NT2/D1 (cell line): ENCODE data around the gene GPC6.

Source experiments
- DNase-seq: peaks from one replicate; pipeline ENCODE4 v3.0.0-alpha.2; 2011; ENCODE audit warnings: low read depth, low spot score
- H3K27me3 ChIP-seq: 2 replicates; pipeline ENCODE4 v1.6.0; 2011; ENCODE audit warnings: mild to moderate bottlenecking; ENCODE audit not compliant: insufficient read length, insufficient read depth
- H3K36me3 ChIP-seq: 2 replicates; pipeline ENCODE4 v1.6.1; 2011; ENCODE audit warnings: mild to moderate bottlenecking, low read length, mixed read lengths; ENCODE audit not compliant: insufficient read depth, insufficient read length
- H3K4me1 ChIP-seq: 2 replicates; pipeline ENCODE4 v1.5.1; 2011; ENCODE audit not compliant: insufficient read depth, insufficient read length
- H3K4me3 ChIP-seq: 2 replicates; pipeline ENCODE4 v1.5.1; 2011; ENCODE audit warnings: low read depth; ENCODE audit not compliant: insufficient read length
- H3K9ac ChIP-seq: 2 replicates; pipeline ENCODE4 v1.6.0; 2011; ENCODE audit warnings: low read depth; ENCODE audit not compliant: insufficient read length
- H3K9me3 ChIP-seq: 2 replicates; pipeline ENCODE4 v1.5.1; 2011; ENCODE audit warnings: mild to moderate bottlenecking, low read length; ENCODE audit not compliant: insufficient read depth
- SUZ12 ChIP-seq: IDR thresholded peaks from 2 replicates; pipeline ENCODE4 v1.6.1; 2011; ENCODE audit not compliant: insufficient read length, insufficient read depth; ENCODE audit errors: extremely low read depth
- YY1 ChIP-seq: IDR thresholded peaks from 2 replicates; pipeline ENCODE4 v1.6.1; 2011; ENCODE audit not compliant: insufficient read length, insufficient read depth
- ZNF274 ChIP-seq: IDR thresholded peaks from 2 replicates; pipeline ENCODE4 v1.6.1; 2011; ENCODE audit warnings: mild to moderate bottlenecking, low read depth, low read length

The GPC6 gene

DNA sequence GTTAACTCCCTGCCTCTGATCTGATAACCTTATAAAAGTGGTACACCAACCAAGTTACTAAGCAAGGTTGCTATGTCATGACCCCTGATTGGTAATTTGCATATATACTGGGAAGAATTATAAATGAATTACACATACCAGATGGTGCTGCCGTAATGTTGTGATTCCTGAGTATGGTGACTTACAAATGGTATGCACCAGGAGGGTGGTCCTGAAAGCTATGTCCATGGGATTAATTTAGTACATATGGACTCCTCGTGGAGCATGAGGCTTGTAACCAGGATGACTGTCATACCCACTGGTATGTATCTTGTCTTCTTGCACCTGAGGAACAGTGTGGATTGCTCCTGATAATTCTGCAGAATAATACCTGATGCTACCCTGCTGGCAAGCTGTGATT is 240.6 kb downstream of the GPC6 start:
- peaks cover 2% of the 10 kb centered on the region for H3K9me3 ChIP-seq
- no peak for TF ChIP-seq ZNF274
- TF ChIP-seq SUZ12: no peak
- TF ChIP-seq YY1: no peak
- no peak for DNase-seq
- H3K36me3 ChIP-seq: no peaks in the 10 kb centered on the region
- no peak overlapping the region for H3K4me3 ChIP-seq
- H3K4me1 ChIP-seq: no peaks in the 10 kb centered on the region
- H3K9ac ChIP-seq: no peak overlapping the region
- H3K27me3 ChIP-seq: no peaks in the 10 kb centered on the region

DNA sequence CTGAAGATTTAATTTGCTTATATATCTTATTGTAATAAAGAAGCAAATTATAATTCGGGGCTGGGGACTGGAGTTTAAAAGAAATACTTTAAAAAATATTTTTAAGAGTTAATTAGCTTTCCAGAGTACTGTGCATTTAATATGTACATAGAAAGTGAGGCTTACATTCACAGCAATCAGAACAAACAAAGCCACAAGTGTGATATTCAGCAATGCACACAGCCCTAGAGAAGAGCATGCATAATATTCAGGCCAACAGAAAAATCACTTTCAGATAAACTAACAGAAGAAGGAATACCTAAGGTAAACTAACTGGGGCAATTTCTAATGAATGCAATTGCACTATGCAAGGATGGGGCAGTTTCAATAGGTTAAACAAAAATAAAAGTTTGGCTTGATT is 241.8 kb downstream of the GPC6 start:
- Histone ChIP-seq H3K36me3 (no peaks in the 10 kb centered on the region), H3K9ac (no peak overlapping the region), H3K9me3 (peaks cover 12% of the 10 kb centered on the region), H3K4me1 (no peaks in the 10 kb centered on the region), H3K27me3 (no peaks in the 10 kb centered on the region), H3K4me3 (no peak overlapping the region)
- TF ChIP-seq YY1 (no peak), ZNF274 (no peak), SUZ12 (no peak)
- no peak for DNase-seq

DNA sequence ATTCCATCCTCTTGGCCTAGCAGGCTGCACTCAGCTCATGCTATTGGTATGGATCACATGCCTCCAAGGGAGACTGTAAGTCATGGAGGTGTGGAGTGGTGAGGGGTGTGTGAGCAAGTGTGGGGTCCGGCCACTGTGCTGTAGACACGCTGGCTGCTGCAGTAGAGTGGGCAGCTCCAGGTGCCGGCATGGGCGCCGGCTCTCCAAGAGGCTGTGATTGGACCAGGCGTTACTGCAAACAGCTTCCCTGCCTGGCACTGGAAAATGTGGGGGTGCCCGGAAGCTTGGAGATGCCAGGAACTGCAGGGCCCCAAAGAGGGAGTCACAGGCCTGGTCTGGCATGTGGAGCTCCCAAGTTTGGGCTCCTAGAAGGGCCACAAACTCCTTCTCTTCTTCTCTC is 245.7 kb downstream of the GPC6 start:
- no peaks in the 10 kb centered on the region for H3K4me1 ChIP-seq
- H3K27me3 ChIP-seq: no peaks in the 10 kb centered on the region
- no peak overlapping the region for H3K9ac ChIP-seq
- no peaks in the 10 kb centered on the region for H3K36me3 ChIP-seq
- H3K9me3 ChIP-seq: peaks cover 12% of the 10 kb centered on the region
- no peak overlapping the region for H3K4me3 ChIP-seq
- TF ChIP-seq YY1 (no peak), SUZ12 (no peak), ZNF274 (no peak)
- DNase-seq: no peak

DNA sequence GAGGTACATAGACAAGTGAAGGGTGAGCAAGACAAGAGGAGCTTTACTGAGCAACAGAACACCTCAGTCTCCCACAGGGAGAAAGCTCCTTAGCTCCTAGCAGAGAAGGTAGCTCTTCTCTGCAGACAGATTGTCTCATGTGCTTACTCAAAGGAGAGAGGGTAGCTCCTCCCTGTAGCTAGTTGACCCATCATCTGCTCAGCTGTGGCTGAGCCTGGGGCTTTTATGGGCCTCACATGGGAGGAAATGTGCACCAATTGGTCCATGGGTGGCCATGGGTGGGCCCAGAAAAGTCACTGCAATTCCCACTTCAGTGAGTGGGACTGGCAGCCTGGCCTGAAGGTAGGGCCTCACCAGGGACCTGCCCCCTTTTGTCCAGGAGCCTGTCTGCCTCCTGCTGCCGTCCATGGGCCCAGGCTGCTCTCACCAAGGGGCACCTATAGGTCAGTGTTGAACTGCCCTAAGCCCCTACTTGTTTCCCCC is 246.2 kb downstream of the GPC6 start:
- no peaks in the 10 kb centered on the region for H3K27me3 ChIP-seq
- no peak overlapping the region for H3K4me3 ChIP-seq
- DNase-seq: no peak
- TF ChIP-seq SUZ12 (no peak), ZNF274 (no peak), YY1 (no peak)
- H3K4me1 ChIP-seq: no peaks in the 10 kb centered on the region
- no peak overlapping the region for H3K9ac ChIP-seq
- peaks cover 12% of the 10 kb centered on the region for H3K9me3 ChIP-seq
- no peaks in the 10 kb centered on the region for H3K36me3 ChIP-seq

DNA sequence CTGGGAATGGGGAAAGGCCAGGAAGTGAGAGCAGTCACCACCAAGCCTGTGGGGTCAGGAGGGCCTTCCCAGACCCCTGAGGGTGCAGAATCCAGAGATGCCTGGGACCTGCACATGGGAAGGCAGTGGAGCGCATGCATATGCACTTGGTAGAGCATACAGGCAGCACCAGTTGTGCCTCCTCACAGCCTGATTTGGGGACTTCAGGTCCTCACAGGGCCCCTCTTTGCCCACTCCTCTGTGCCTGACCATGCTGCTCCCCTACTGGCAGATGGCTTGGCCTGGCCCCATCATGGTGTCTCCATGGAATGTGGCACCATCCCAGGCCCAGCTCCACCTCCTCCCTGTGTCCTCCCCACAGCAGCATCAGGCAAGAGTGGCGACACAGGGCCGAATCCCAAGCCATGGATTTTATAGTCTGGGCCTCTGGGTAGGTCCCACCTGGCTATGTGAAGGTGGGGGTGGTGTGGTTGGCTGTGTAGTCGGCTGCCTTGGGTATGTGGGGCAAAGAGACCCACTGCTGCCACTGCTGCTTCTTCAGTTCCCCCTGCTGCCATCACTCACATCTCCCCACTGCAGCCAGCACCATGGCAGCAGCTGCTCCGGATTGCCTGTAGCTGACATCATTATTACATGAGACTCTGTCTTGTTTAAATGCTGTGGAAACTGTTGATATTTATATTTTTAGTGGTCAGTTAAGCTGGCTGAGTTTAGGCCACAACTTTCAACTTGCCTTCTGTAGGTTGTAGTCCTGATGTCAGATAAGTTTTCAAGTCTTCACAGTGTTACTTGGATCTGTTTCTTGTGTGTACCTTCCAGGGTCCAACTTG is 247.0 kb downstream of the GPC6 start:
- TF ChIP-seq ZNF274 (no peak), YY1 (no peak), SUZ12 (no peak)
- H3K4me3 ChIP-seq: no peak overlapping the region
- H3K27me3 ChIP-seq: no peaks in the 10 kb centered on the region
- H3K4me1 ChIP-seq: no peaks in the 10 kb centered on the region
- H3K9ac ChIP-seq: no peak overlapping the region
- DNase-seq: no peak
- H3K36me3 ChIP-seq: no peaks in the 10 kb centered on the region
- peaks cover 12% of the 10 kb centered on the region for H3K9me3 ChIP-seq

DNA sequence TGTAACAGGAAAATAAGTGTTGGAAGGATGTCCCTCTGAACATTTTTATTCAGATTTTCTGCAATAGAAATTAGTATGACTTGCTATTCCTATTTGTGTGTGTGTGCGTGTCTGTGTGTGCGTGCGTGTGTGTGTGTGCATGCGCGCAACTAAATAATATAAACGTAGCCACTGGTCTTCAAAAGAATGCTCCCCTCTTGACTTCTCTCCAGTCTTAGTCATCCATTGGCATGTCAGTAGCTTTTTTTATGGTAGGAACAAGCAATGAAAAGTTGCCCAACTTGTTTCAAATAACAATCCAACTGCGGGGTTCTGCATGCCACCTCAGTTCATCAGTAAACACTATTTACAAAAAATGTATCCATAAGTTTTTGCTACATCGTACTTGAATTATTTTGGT is 249.6 kb downstream of the GPC6 start:
- DNase-seq: no peak
- TF ChIP-seq SUZ12 (no peak), YY1 (no peak), ZNF274 (no peak)
- no peaks in the 10 kb centered on the region for H3K4me1 ChIP-seq
- peaks cover 12% of the 10 kb centered on the region; the same call in 1 of the 2 replicates for H3K9me3 ChIP-seq
- H3K27me3 ChIP-seq: no peaks in the 10 kb centered on the region
- no peak overlapping the region for H3K4me3 ChIP-seq
- H3K9ac ChIP-seq: no peak overlapping the region
- no peaks in the 10 kb centered on the region for H3K36me3 ChIP-seq

DNA sequence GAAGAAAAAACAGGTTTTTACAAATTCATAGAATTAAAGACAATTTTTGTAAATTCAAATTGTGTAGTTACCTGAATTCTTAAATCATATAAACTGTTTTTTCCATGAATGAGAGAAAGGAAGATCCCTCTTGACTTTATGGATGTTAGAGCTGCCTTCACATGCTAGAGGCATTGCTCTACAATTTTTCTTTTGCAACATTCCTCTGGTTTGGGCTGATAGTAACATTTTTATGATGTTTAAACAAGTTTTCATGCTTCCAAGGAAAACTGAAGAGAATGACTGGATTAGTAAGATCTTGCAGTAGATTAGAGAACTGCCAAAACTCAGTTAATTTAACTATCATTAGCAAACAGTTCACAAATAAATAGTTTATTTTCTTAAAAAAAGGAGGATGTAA is 250.6 kb downstream of the GPC6 start:
- TF ChIP-seq SUZ12 (no peak), ZNF274 (no peak), YY1 (no peak)
- H3K4me1 ChIP-seq: no peaks in the 10 kb centered on the region

More for the DNA sequence above, 250.6 kb downstream of the GPC6 start:
- no peak overlapping the region for H3K4me3 ChIP-seq
- H3K36me3 ChIP-seq: no peaks in the 10 kb centered on the region
- no peak overlapping the region for H3K9ac ChIP-seq
- H3K9me3 ChIP-seq: peaks cover 10% of the 10 kb centered on the region; the same call in 1 of the 2 replicates
- DNase-seq: no peak
- H3K27me3 ChIP-seq: no peaks in the 10 kb centered on the region
